BE2C (cell line): ENCODE data around the gene DHCR7.

Source experiments
- DNase-seq: peaks from one replicate; pipeline ENCODE4 v3.0.0-alpha.2; 2020
- H3K27me3 ChIP-seq: fragments of 250-450 bp; sonication (Bioruptor Pico); 2 replicates; pipeline ENCODE4 v1.5.1; 2020; ENCODE audit warnings: mild to moderate bottlenecking
- H3K36me3 ChIP-seq: fragments of 250-450 bp; sonication (Bioruptor Pico); 2 replicates; pipeline ENCODE4 v1.5.1; 2020; ENCODE audit warnings: mild to moderate bottlenecking
- H3K4me1 ChIP-seq: fragments of 250-450 bp; sonication (Bioruptor Pico); 2 replicates; pipeline ENCODE4 v1.5.1; 2020
- H3K4me3 ChIP-seq: 2 replicates; pipeline ENCODE4 v1.5.1; 2011; ENCODE audit warnings: low read depth, low read length
- H3K9me3 ChIP-seq: fragments of 250-450 bp; sonication (Bioruptor Pico); 2 replicates; pipeline ENCODE4 v1.5.1; 2020
- CTCF ChIP-seq: IDR thresholded peaks from 2 replicates; pipeline ENCODE4 v1.5.1; 2012; ENCODE audit warnings: mild to moderate bottlenecking, low read depth, low read length

Gene DHCR7

GRCh38 chr11:71467164-71467563 is 19.0 kb upstream of the DHCR7 start:
- H3K4me1 ChIP-seq = no peaks in the 10 kb centered on the region
- no peaks in the 10 kb centered on the region for H3K27me3 ChIP-seq
- no peak overlapping the region for H3K4me3 ChIP-seq
- no peak for TF ChIP-seq CTCF
- H3K36me3 ChIP-seq = no peaks in the 10 kb centered on the region
- H3K9me3 ChIP-seq = no peaks in the 10 kb centered on the region
- DNase-seq = no peak

DNA sequence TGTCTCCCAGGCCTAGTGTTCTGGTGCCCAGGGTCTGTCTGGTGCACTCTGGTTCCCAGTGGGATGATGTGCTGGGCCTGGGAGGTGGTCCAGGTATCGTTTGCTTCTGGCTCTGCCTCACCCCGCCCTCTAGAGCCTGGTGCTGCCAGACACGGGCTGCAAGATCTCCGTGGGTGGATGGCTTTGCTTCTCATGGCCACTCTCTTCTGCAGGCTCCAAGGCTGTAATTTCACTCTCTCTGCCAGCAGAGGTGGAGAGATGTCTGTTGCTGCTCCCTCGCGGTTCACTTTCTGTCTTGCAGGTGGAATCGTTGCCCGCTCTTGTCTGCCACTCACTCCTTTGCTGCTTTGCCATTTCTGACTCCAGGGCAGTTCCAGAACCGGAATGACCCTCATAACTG is 18.2 kb upstream of the DHCR7 start:
- Histone ChIP-seq H3K4me3 (no peak overlapping the region), H3K36me3 (no peaks in the 10 kb centered on the region), H3K4me1 (no peaks in the 10 kb centered on the region), H3K27me3 (no peaks in the 10 kb centered on the region), H3K9me3 (no peaks in the 10 kb centered on the region)
- TF ChIP-seq CTCF = no peak
- no peak for DNase-seq

DNA sequence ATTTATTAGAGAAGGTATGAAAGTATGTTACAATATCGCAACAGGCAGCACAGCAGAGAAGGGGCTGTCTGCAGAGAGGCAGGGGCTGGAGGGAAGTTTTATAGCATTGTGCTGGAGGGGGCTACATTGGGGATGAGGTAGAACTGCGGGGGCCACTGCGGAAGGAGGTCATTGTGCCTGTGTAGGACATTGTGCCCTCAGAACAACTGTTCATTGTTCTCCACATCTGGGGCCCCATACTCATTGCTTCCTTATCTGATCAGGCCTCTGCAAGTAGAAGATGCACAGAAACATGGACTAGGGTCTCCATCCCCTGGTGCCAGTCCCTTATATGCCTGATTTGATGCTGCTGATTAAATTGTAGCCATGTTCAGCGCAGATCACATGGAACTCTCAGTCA is 16.9 kb upstream of the DHCR7 start:
- TF ChIP-seq CTCF = no peak
- Histone ChIP-seq H3K4me3 (no peak overlapping the region), H3K36me3 (no peaks in the 10 kb centered on the region), H3K4me1 (no peaks in the 10 kb centered on the region), H3K9me3 (no peaks in the 10 kb centered on the region), H3K27me3 (no peaks in the 10 kb centered on the region)
- DNase-seq = no peak

DNA sequence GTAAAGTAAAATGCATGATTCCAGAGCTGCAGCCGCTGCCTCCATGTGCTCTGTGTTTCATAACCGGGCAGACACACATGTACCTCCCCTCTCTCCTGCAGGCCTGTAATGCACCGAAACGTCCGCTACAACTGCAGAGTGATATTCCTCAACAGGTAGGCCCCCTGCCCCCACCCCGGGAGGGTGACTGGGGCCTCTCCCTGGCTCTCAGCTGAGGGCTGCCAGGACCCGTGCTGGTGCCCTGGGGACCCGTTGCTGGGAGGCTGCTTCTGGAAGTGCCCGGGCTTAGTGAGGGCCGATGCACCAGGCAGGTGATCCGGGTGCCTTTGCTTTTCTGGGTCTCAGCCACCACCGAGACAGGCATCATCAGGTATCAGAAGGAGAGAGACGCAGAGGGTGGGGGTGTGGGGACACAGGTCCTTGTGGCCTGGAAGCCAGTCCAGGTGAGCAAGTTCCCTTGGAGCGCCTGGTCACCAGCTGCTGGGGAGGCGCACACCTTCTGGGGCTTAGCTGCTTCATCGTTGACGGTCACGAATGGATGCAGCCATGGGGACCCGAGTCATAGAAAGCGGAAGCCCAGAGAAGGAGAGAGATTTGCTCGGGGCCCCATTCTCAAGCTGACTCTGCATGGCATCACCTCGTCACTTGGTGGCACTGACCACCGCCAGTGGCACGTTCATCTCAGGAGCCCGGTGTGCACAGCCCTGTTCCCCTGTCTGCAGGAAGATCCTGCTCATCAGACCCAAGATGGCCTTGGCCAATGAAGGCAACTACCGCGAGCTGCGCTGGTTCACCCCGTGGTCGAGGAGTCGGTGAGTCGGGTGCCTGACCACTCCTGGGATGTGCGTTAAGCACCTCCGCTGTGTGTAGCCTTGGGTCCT is 15.4 kb upstream of the DHCR7 start:
- Histone ChIP-seq H3K4me3 (no peak overlapping the region), H3K27me3 (no peaks in the 10 kb centered on the region), H3K9me3 (no peaks in the 10 kb centered on the region), H3K4me1 (no peaks in the 10 kb centered on the region), H3K36me3 (no peaks in the 10 kb centered on the region)
- TF ChIP-seq CTCF = no peak
- DNase-seq = no peak

DNA sequence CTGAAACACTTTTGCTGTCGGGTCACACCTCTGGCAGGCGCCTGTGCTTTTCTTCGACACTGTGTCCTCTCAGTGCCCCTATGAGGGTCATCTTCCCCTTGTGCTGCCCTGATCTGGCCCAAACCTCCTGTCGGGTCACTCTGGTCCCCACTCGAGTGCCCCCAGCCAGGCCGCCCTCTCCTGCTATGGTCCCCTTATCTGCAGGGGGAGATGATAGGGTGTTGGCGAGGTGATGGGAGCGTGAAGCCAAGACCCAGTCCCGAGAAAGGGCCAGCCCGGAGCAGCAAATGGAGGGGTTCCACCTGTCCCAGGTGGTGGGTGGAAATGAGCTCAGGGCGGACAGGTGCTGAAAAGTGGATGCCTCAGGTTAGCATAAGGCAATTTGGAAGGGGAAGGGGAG is 14.5 kb upstream of the DHCR7 start:
- no peak overlapping the region for H3K4me3 ChIP-seq
- H3K4me1 ChIP-seq = no peaks in the 10 kb centered on the region
- H3K9me3 ChIP-seq = no peaks in the 10 kb centered on the region
- no peaks in the 10 kb centered on the region for H3K27me3 ChIP-seq
- no peak for TF ChIP-seq CTCF
- no peaks in the 10 kb centered on the region for H3K36me3 ChIP-seq
- no peak for DNase-seq

DNA sequence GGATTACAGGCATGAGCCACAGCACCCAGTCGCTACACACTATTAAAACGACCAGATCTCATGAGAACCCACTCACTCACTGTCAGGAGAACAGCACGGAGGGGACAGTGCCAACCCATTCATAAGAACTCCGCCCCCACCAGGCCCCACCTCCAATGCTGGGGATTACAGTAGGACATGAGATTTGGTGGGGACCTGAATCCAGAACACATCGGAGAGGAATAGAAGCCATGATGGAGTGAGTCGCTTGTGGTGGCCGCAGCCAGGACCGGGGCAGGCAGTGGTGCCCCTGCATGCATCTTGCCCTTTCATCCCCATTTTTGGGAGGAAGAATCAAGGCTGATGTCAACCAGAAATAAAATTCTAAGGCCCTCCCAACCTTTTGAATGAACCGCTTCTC is 13.5 kb upstream of the DHCR7 start:
- Histone ChIP-seq H3K9me3 (no peaks in the 10 kb centered on the region), H3K27me3 (no peaks in the 10 kb centered on the region), H3K4me3 (no peak overlapping the region), H3K36me3 (no peaks in the 10 kb centered on the region), H3K4me1 (no peaks in the 10 kb centered on the region)
- no peak for TF ChIP-seq CTCF
- DNase-seq = no peak
